ENCODE results near the gene CREB3L2.
"Not testable (repeated sequence)": the region's sequence is repeated elsewhere in the genome, so short reads cannot be mapped to it uniquely, and the experiment has no call there.

GRCh38 chr7:138040063-138040462 is 38.2 kb upstream of the CREB3L2 start:
- not testable (repeated sequence) for TF ChIP-seq CTCF (IDR thresholded peaks at IDR 0.05); ELK1 (IDR thresholded peaks at IDR 0.05; ENCODE audit: low read depth, low read length); POLR2A (IDR thresholded peaks at IDR 0.05; ENCODE audit: low read length); EP300 (IDR thresholded peaks at IDR 0.05); USF2 (IDR thresholded peaks at IDR 0.05); JUN (IDR thresholded peaks at IDR 0.05); MAX (IDR thresholded peaks at IDR 0.05); CHD2 (IDR thresholded peaks at IDR 0.05; ENCODE audit: low read length, partially characterized antibody); FOSL2 (IDR thresholded peaks at IDR 0.05); FOSL2 (CRISPR knock-in tag; IDR thresholded peaks at IDR 0.05); ZNF302 (CRISPR knock-in tag; IDR thresholded peaks at IDR 0.05); RFX5 (IDR thresholded peaks at IDR 0.05); POLR2AphosphoS2 (conservative IDR thresholded peaks at IDR 0.05; ENCODE audit: low read length)

Data from A549 (cell line).